Subcutaneous abdominal adipose tissue (tissue), 5 donors: ENCODE results near the gene AHNAK.

Experiments
- H3K27ac ChIP-seq: one replicate; pipeline ENCODE4 v1.7.0; 2013; ENCODE audit warnings: low read depth, mild to moderate bottlenecking, inconsistent platforms, low read length, moderate library complexity
- H3K27me3 ChIP-seq, 5 donors: one replicate each; pipeline ENCODE4 v1.7.0; 2013; ENCODE audit warnings: low read length in 5 of 5, inconsistent platforms in 1 of 5; ENCODE audit not compliant: control insufficient read depth in 5 of 5, insufficient read depth in 4 of 5
- H3K36me3 ChIP-seq, 5 donors: one replicate each; pipeline ENCODE4 v1.7.0; 2013; ENCODE audit warnings: low read length in 5 of 5; ENCODE audit not compliant: control insufficient read depth in 5 of 5, insufficient read depth in 5 of 5
- H3K4me1 ChIP-seq, 5 donors: one replicate each; pipeline ENCODE4 v1.7.0; 2013; ENCODE audit warnings: low read length in 5 of 5, mild to moderate bottlenecking in 3 of 5, moderate library complexity in 1 of 5; ENCODE audit not compliant: control insufficient read depth in 5 of 5, insufficient read depth in 5 of 5
- H3K4me3 ChIP-seq, 5 donors: one replicate each; pipeline ENCODE4 v1.7.0; 2013; ENCODE audit warnings: low read length in 5 of 5, low read depth in 1 of 5
- H3K9ac ChIP-seq, 5 donors: one replicate each; pipeline ENCODE4 v1.7.0; 2013; ENCODE audit warnings: low read length in 5 of 5, mild to moderate bottlenecking in 4 of 5, moderate library complexity in 3 of 5
- H3K9me3 ChIP-seq, 5 donors: one replicate each; pipeline ENCODE4 v1.7.0; 2013; ENCODE audit warnings: low read length in 5 of 5; ENCODE audit not compliant: control insufficient read depth in 5 of 5
- donor health status: healthy.
- donor health status: healthy.
- donor health status: healthy.
- donor health status: healthy.
- donor health status: healthy.

Gene AHNAK

DNA sequence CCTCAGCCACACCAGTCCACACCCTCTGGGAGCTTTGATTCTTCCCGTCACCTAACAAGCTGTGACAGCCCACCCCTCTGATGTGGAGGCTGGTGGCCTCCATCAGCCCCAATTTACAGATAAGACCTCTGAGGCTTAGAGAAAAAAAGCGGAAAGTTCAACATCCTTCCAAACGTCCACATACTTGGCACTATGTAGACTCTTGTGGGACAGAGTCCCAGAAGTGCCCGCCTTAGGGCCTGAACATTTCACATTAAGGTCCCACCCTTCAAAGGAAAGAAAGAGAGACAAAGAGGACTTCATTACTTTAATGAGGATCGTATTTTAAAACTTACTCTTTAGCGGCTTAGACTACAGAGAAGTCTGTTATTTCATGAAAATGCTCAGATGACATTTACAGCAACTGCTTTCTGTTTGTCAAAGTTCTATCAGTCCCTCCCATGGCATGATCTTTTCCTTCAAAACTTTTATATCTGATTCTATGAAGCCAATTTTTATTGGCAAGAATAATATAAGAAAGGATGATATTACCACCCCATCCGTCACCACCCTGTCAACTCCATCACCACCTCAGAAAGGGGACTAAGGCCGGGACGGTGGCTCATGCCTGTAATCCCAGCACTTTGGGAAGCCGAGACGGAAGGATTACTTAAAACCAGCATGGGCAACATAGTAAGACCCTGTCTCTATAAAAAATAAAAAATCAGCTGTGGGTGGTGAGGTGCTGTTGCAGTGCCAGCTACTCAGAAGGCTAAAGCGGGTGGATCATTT is 143.5 kb downstream of the AHNAK start:
- peaks cover 22 to 58% (median 50%) of the 10 kb centered on the region in 5 donors for H3K4me1 ChIP-seq
- peak overlapping the region; percentile 71 for H3K27ac ChIP-seq

DNA sequence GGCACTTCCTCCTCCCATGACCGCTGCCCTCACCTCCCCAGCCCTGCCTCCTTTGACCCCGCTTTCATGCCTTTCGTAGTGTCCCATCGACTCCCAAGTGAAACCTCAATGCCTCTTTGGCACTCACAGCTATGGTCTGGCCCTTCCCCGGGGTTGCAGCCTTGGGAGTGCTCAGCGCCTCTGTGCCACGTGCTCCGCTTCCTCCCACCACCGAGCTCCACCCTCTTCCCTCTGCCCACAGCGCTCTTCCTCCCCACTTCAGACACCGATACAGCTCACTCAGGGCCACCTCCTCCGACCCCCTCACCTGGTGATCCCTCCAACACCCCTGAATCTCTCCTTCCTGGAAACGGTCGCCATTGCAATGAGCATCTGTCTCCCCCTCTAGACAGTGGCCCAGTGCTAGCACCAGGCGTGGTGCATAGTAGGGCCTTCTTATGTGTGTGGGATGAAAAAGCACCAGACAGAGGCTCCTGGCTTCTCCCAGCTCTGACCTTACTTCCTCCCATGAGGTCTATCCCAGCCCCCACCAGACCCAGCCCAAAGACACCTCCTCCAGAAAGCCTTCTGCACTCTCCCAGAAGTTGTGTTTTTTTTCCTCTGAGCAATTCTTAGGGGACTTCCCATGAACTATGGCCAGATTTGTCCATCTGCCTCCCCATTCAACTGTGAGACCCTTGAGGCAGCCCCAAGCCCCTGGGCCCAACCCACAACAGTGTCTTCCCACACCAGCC is 144.2 kb downstream of the AHNAK start:
- peak overlapping the region in 4 of 5 donors; percentile 5 to 55 (median 36) for H3K4me3 ChIP-seq
- H3K27me3 ChIP-seq = no peaks in the 10 kb centered on the region

More for the DNA sequence above, 143.5 kb downstream of the AHNAK start:
- Histone ChIP-seq H3K9ac (peak overlapping the region in 2 of 5 donors; percentile 13 to 63), H3K4me3 (no peak overlapping the region), H3K27me3 (no peaks in the 10 kb centered on the region), H3K9me3 (no peaks in the 10 kb centered on the region), H3K36me3 (no peaks in the 10 kb centered on the region)

DNA sequence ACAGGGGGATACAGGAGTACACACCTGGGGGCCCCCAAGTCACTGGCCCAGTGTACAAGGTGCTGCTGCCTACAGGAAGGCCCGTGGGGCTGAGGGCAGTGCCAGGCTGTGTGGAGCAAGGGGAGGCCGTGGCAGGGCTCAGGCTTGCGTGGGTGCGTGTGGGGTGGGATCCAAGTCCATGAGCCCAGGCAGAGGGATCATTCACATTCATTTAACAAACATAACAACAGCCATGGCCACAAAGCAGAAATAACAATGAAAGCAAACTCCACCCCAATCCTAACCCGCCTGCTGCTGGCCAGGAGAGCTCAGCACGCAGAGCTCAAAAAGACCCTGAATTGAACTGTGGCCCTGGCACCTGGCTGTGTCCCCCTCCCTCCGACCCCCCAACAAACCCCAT is 144.8 kb downstream of the AHNAK start:
- H3K27ac ChIP-seq = peak overlapping the region; percentile 71
- H3K4me3 ChIP-seq = peak overlapping the region in 4 of 5 donors; percentile 5 to 55 (median 36)
- no peaks in the 10 kb centered on the region for H3K27me3 ChIP-seq
- peak overlapping the region in 3 of 5 donors; percentile 30 to 71 (median 49) for H3K9ac ChIP-seq
- no peaks in the 10 kb centered on the region for H3K9me3 ChIP-seq
- no peaks in the 10 kb centered on the region for H3K36me3 ChIP-seq
- H3K4me1 ChIP-seq = peaks cover 22 to 64% (median 56%) of the 10 kb centered on the region in 5 donors

More for the DNA sequence above, 144.2 kb downstream of the AHNAK start:
- no peaks in the 10 kb centered on the region for H3K9me3 ChIP-seq
- no peaks in the 10 kb centered on the region for H3K36me3 ChIP-seq
- peak overlapping the region in 4 of 5 donors; percentile 30 to 71 (median 52) for H3K9ac ChIP-seq
- H3K4me1 ChIP-seq = peaks cover 22 to 64% (median 56%) of the 10 kb centered on the region in 5 donors
- H3K27ac ChIP-seq = peak overlapping the region; percentile 71

DNA sequence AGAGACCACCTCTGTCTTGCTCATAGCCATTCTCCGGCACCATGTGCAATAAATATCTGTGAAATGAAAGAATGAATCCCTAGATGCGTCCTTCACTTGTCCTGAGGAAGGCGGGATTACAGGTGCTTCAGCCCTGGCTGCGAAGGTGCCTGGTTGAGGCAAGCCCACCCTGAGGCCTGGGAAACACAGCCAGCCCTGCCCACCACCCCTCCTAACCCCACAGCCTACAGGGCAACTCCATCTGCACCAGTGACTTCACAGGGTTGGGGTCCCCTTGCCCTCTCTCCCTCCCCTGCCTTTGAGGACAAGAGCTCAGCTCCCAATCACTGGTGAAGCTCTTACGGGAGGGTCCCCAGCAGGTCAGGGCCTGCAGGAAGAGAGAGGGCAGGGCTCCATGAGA is 145.2 kb downstream of the AHNAK start:
- peak overlapping the region in 2 of 5 donors; percentile 16 to 55 for H3K4me3 ChIP-seq

DNA sequence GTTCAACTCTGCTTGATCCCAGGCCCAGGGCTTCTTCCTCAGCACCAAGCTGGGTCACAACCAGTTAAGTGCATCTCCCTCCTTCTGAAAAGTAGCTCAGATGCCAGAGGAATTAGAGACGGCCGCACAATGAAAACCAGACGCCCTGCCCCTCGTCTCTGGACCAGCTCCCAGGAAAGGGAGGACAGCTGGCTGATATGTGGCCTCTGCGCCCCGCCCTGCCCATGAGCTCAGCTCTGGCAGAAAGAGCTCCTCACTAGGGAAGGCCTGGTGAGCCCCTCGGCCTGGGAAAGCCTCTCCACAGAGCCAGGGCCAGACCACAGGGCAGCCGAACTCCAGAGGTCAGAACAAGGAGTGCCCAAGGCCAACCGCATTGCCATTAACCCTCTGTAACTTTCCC is 145.8 kb downstream of the AHNAK start:
- Histone ChIP-seq H3K4me3 (peak overlapping the region in 1 of 5 donors; percentile 16), H3K4me1 (peaks cover 21 to 60% (median 57%) of the 10 kb centered on the region in 5 donors), H3K9ac (peak overlapping the region in 2 of 5 donors; percentile 31 to 49), H3K36me3 (no peaks in the 10 kb centered on the region), H3K27me3 (no peaks in the 10 kb centered on the region), H3K9me3 (no peaks in the 10 kb centered on the region), H3K27ac (peak overlapping the region; percentile 71)

More for the DNA sequence above, 145.2 kb downstream of the AHNAK start:
- H3K36me3 ChIP-seq = no peaks in the 10 kb centered on the region
- no peaks in the 10 kb centered on the region for H3K27me3 ChIP-seq
- H3K9ac ChIP-seq = peak overlapping the region in 1 of 5 donors; percentile 49
- peak overlapping the region; percentile 71 for H3K27ac ChIP-seq
- H3K9me3 ChIP-seq = no peaks in the 10 kb centered on the region
- H3K4me1 ChIP-seq = peaks cover 22 to 64% (median 57%) of the 10 kb centered on the region in 5 donors

DNA sequence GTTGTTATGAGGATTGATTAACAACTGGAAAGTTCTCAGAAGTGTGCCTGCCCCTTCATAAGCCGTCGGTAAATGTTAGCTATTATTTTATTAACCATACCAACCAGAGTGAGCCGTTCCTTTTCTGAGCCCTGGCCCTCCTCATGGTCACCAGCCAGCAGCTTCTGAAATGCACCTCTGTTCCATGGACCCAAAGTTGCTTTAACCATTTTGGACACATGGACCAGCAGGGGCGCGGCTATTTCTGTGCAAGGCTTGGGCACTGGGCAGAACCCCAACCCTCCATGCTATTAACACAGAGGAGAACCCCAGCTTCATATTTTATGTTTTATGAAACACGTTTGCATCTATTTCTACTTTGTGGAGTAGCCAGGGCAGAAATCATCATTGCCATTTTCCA is 146.3 kb downstream of the AHNAK start:
- Histone ChIP-seq H3K9ac (peak overlapping the region in 1 of 5 donors; percentile 49), H3K4me1 (peaks cover 23 to 62% (median 60%) of the 10 kb centered on the region in 5 donors), H3K27ac (peak overlapping the region; percentile 71), H3K36me3 (no peaks in the 10 kb centered on the region), H3K4me3 (no peak overlapping the region), H3K9me3 (no peaks in the 10 kb centered on the region), H3K27me3 (no peaks in the 10 kb centered on the region)

DNA sequence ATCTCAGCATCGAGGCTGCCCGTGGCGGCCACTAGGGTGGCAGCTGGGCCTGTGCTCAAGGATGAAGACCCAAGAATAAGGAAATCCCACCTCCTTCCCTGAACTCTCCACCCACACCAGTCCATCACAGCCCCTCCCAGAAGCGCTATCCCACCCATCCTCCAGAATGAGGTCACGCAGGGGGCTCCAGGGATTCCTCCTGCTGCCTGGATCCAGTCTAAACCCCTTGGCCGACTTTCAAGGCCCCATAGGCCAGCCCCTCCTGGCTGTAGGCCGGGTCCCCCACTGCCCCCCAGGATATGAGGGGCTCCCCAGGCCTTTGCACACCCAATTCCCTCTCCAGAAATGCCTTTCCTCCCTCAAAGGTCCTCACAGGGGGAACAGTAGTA is 146.7 kb downstream of the AHNAK start:
- H3K9ac ChIP-seq = peak overlapping the region in 1 of 5 donors; percentile 38
- H3K4me3 ChIP-seq = no peak overlapping the region
- no peaks in the 10 kb centered on the region for H3K36me3 ChIP-seq
- peak overlapping the region; percentile 71 for H3K27ac ChIP-seq
- no peaks in the 10 kb centered on the region for H3K27me3 ChIP-seq
- H3K4me1 ChIP-seq = peaks cover 24 to 66% (median 64%) of the 10 kb centered on the region in 5 donors
- no peaks in the 10 kb centered on the region for H3K9me3 ChIP-seq

DNA sequence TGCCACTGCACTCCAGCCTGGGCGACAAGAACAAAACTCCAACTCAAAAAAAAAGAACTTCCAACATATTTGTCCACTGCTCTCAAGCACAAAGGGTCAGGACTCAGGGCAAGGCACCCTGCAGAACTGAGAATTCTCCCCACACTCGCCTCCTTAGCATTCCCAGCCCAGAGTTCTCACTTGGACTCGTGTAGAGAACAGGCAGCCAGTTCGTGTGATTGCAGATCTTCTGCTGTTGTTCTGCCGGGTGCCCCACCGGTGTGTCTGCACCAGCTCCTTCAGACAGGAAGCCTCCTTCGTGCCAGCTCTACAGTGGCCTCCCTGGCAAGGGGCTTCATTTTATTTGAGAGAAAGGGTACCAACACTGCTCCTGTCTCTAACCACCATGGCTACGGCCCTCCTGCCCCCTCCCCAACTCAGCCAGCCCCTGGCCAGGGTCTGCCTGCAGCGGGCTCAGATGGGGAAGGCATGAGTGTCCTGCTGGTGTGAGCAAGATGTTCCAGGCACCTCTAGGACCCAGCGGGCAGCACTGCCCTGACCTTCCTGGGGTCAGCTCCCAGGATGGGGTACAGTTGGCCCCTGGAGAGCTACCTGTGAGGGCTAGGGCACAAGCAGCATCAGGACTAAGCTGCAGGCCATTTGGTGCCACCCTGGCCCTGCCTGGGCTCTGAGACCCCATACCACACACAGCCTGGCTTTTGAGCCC is 147.3 kb downstream of the AHNAK start:
- H3K4me3 ChIP-seq = no peak overlapping the region
- no peaks in the 10 kb centered on the region for H3K36me3 ChIP-seq
- H3K4me1 ChIP-seq = peaks cover 24 to 71% (median 67%) of the 10 kb centered on the region in 5 donors
- H3K9ac ChIP-seq = peak overlapping the region in 2 of 5 donors; percentile 23 to 38
- H3K9me3 ChIP-seq = no peaks in the 10 kb centered on the region
- peak overlapping the region; percentile 71 for H3K27ac ChIP-seq
- H3K27me3 ChIP-seq = no peaks in the 10 kb centered on the region

DNA sequence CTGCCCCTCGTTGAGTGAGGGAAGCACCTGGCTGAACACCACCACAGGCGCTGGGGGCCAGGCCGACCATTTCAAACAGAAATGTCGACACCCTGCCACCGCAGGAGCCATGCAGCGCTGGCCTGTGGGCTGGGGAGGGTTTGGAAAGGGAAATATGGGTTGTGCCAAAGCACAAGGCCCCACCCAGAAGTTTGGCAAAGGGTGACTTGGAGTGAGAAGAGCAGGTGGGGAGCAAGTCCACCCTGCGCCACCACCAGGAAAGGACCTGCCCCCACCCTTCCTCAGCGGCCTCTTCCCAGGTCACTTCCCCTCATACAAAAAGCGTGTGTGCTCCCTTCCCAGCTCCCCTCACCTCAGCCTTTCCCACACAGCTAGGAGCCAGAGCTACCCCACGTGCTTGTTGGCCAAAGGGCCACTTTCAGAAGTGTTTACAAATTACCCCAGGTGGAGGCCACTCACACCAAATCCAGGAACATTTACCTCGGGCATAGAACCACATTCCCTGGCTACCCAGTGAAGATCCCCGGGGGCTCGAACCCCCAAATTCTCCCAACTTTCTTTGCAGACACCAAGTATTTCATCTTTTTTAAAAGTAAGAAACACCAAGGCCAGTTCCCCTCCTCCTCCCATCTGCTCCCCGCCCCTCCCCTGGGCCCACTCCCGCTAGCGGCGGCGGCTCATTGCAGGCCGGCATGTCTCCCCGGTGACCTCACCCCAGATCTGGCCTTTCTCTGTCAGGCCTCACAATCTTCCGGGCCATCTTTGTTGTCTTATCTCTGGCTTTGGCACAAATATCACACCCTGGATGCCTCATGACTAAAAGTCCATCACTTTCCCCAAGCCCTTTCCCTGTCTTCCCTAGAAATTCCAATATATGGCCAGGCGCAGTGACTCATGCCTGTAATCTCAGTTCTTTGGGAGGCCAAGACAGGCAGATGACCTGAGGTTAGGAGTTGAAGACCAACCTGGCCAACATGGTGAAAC is 148.3 kb downstream of the AHNAK start:
- H3K27ac ChIP-seq = peak overlapping the region; percentile 71
- peak overlapping the region in 2 of 5 donors; percentile 46 to 59 for H3K9ac ChIP-seq
- H3K9me3 ChIP-seq = no peaks in the 10 kb centered on the region
- H3K4me1 ChIP-seq = peaks cover 24 to 69% (median 67%) of the 10 kb centered on the region in 5 donors
- no peaks in the 10 kb centered on the region for H3K36me3 ChIP-seq
- no peak overlapping the region for H3K4me3 ChIP-seq
- H3K27me3 ChIP-seq = no peaks in the 10 kb centered on the region
